ENCODE results near the gene PLAAT2. TPM values are rescaled to one million over a fixed set of nuclear protein-coding genes. Genes with fewer than 3 reads are reported as not detected.
A peak's percentile ranks its signal among the peaks of the same experiment; 100 is the strongest.
"Not testable (repeated sequence)": the region's sequence is repeated elsewhere in the genome, so short reads cannot be mapped to it uniquely, and the experiment has no call there.

Gene PLAAT2
- total RNA-seq, 1 donor from 2014 or later, result not detected

GRCh38 chr11:63551889-63552266 lies 11.3 kb downstream of the PLAAT2 start:
- no peak for DNase-seq
- intact Hi-C loops (cut with micrococcal nuclease), result no loop called here
- ATAC-seq, result no peak

GRCh38 chr11:63551091-63551888 lies 11.9 kb downstream of the PLAAT2 start:
- no peak for ATAC-seq
- intact Hi-C loops (cut with micrococcal nuclease), result no loop called here
- no peak for DNase-seq

- ATAC-seq; intact Hi-C loops (cut with micrococcal nuclease); DNase-seq: not testable (repeated sequence)
Observed at GRCh38 chr11:63550156-63550700, 13.0 kb downstream of the PLAAT2 start.

GRCh38 chr11:63549411-63549810 lies 13.8 kb downstream of the PLAAT2 start:
- no peak for DNase-seq
- intact Hi-C loops (cut with micrococcal nuclease), result no loop called here
- no peak for ATAC-seq

GRCh38 chr11:63548178-63548577 lies 15.0 kb downstream of the PLAAT2 start:
- intact Hi-C loops (cut with micrococcal nuclease), result no loop called here
- ATAC-seq, result peak; percentile 66
- no peak for DNase-seq

- intact Hi-C loops (cut with micrococcal nuclease), result no loop called here
- no peak for DNase-seq
- ATAC-seq, result no peak
Observed at GRCh38 chr11:63547061-63547460, 16.1 kb downstream of the PLAAT2 start.

GRCh38 chr11:63543711-63544110 lies 19.5 kb downstream of the PLAAT2 start:
- DNase-seq, result no peak
- intact Hi-C loops (cut with micrococcal nuclease), result no loop called here
- ATAC-seq, result no peak

- ATAC-seq; DNase-seq; intact Hi-C loops (cut with micrococcal nuclease): not testable (repeated sequence)
Observed at GRCh38 chr11:63542506-63542905, 20.7 kb downstream of the PLAAT2 start.

- intact Hi-C loops (cut with micrococcal nuclease), result no loop called here
- DNase-seq (peak; percentile 71), ATAC-seq (peak; percentile 94)
Observed at GRCh38 chr11:63537293-63538101, 25.7 kb downstream of the PLAAT2 start.

GRCh38 chr11:63536669-63537292 lies 26.4 kb downstream of the PLAAT2 start, which contains the start of gene PLAAT4:
Gene PLAAT4 (plus strand): TSS chr11:63536808. CDS start chr11:63536869, 61 bp downstream.
- peak; percentile 48 for DNase-seq
- peak; percentile 67 for ATAC-seq
- intact Hi-C loops (cut with micrococcal nuclease), result no loop called here

- ATAC-seq (no peak), DNase-seq (no peak)
- intact Hi-C loops (cut with micrococcal nuclease), result no loop called here
Observed at GRCh38 chr11:63535734-63536133, 27.4 kb downstream of the PLAAT2 start.

GRCh38 chr11:63534895-63535461 lies 28.2 kb downstream of the PLAAT2 start:
- DNase-seq, result no peak
- no peak for ATAC-seq
- intact Hi-C loops (cut with micrococcal nuclease), result no loop called here

GRCh38 chr11:63534076-63534475 lies 29.1 kb downstream of the PLAAT2 start:
- DNase-seq (no peak), ATAC-seq (no peak)
- intact Hi-C loops (cut with micrococcal nuclease), result no loop called here

- intact Hi-C loops (cut with micrococcal nuclease), result no loop called here
- ATAC-seq (no peak), DNase-seq (no peak)
Observed at GRCh38 chr11:63532799-63533475, 30.2 kb downstream of the PLAAT2 start.

GRCh38 chr11:63532117-63532516 lies 31.1 kb downstream of the PLAAT2 start:
- ATAC-seq, result no peak
- no peak for DNase-seq
- intact Hi-C loops (cut with micrococcal nuclease), result no loop called here

- not testable (repeated sequence) for ATAC-seq
Observed at GRCh38 chr11:63531074-63531792, 31.9 kb downstream of the PLAAT2 start.

GRCh38 chr11:63530021-63530420 lies 33.2 kb downstream of the PLAAT2 start:
- intact Hi-C loops (cut with micrococcal nuclease), result no loop called here
- ATAC-seq, result no peak
- no peak for DNase-seq

More at GRCh38 chr11:63531074-63531792, 31.9 kb downstream of the PLAAT2 start:
- DNase-seq; intact Hi-C loops (cut with micrococcal nuclease): not testable (repeated sequence)

- intact Hi-C loops (cut with micrococcal nuclease); ATAC-seq; DNase-seq: not testable (repeated sequence)
Observed at GRCh38 chr11:63529373-63529772, 33.8 kb downstream of the PLAAT2 start.

All from left ventricle myocardium superior (tissue), 1 donor.